Astrocyte (in vitro differentiated cells and primary cell): Measurements from ENCODE around the gene FHIT. TPM values are rescaled to one million over a fixed set of nuclear protein-coding genes. Genes with fewer than 3 reads are reported as not detected.
A peak's percentile ranks its signal among the peaks of the same experiment; 100 is the strongest.

Source experiments
- DNase-seq: peaks from one replicate; pipeline ENCODE4 v3.0.0-alpha.2; 2010; ENCODE audit warnings: low read depth
- FAIRE-seq: peaks from 2 replicates; lab custom pipeline; 2011; peaks lifted over from hg19 to GRCh38; lab: Jason Lieb, UNC
- H2AFZ ChIP-seq: 2 replicates; pipeline ENCODE4 v1.6.0; 2012; ENCODE audit warnings: low read depth, low read length, inconsistent platforms
- H3K27ac ChIP-seq: 2 replicates; pipeline ENCODE4 v1.5.1; 2011; ENCODE audit warnings: low read depth, low read length, inconsistent platforms
- H3K27me3 ChIP-seq: 2 replicates; pipeline ENCODE4 v1.6.0; 2011; ENCODE audit warnings: low read length, inconsistent platforms; ENCODE audit not compliant: insufficient read depth
- H3K36me3 ChIP-seq: 2 replicates; pipeline ENCODE4 v1.5.1; 2011; ENCODE audit warnings: low read length, inconsistent platforms; ENCODE audit not compliant: insufficient read depth
- H3K4me1 ChIP-seq: 2 replicates; pipeline ENCODE4 v1.5.1; 2011; ENCODE audit warnings: low read length, inconsistent platforms; ENCODE audit not compliant: insufficient read depth
- H3K4me2 ChIP-seq: 2 replicates; pipeline ENCODE4 v1.6.0; 2012; ENCODE audit warnings: low read length, inconsistent platforms
- H3K4me3 ChIP-seq: 2 replicates; pipeline ENCODE4 v1.5.1; 2011; ENCODE audit warnings: low read depth, mild to moderate bottlenecking, low read length, inconsistent platforms; ENCODE audit not compliant: insufficient read depth
- H3K79me2 ChIP-seq: 2 replicates; pipeline ENCODE4 v1.6.0; 2012; ENCODE audit warnings: mild to moderate bottlenecking, low read length, inconsistent platforms; ENCODE audit not compliant: insufficient read depth
- H3K9ac ChIP-seq: 2 replicates; pipeline ENCODE4 v1.6.0; 2012; ENCODE audit warnings: mild to moderate bottlenecking, low read length, inconsistent platforms
- H3K9me3 ChIP-seq: 2 replicates; pipeline ENCODE4 v1.5.1; 2012; ENCODE audit warnings: low read depth, mild to moderate bottlenecking, low read length, inconsistent platforms; ENCODE audit not compliant: insufficient read depth
- H4K20me1 ChIP-seq: 2 replicates; pipeline ENCODE4 v1.6.0; 2012; ENCODE audit warnings: low read length, inconsistent platforms; ENCODE audit not compliant: insufficient read depth
- H3K27ac Mint-ChIP-seq: one replicate; pipeline ENCODE4 v1.8.0; 2021; ENCODE audit warnings: mild to moderate bottlenecking, mixed read lengths; ENCODE audit not compliant: unreplicated experiment
- H3K27me3 Mint-ChIP-seq: one replicate; pipeline ENCODE4 v1.8.0; 2021; ENCODE audit warnings: low read depth, mixed read lengths; ENCODE audit not compliant: unreplicated experiment
- H3K36me3 Mint-ChIP-seq: one replicate; pipeline ENCODE4 v1.8.0; 2021; ENCODE audit warnings: low read depth, mixed read lengths; ENCODE audit not compliant: unreplicated experiment
- H3K4me1 Mint-ChIP-seq: one replicate; pipeline ENCODE4 v1.8.0; 2021; ENCODE audit warnings: low read depth, mixed read lengths; ENCODE audit not compliant: unreplicated experiment
- H3K4me3 Mint-ChIP-seq: one replicate; pipeline ENCODE4 v1.8.0; 2021; ENCODE audit warnings: mild to moderate bottlenecking, moderate library complexity, mixed read lengths; ENCODE audit not compliant: unreplicated experiment
- H3K9me3 Mint-ChIP-seq: one replicate; pipeline ENCODE4 v1.8.0; 2021; ENCODE audit warnings: mild to moderate bottlenecking, mixed read lengths; ENCODE audit not compliant: unreplicated experiment
- EZH2 ChIP-seq: IDR thresholded peaks from 2 replicates; pipeline ENCODE4 v1.6.1; 2012; ENCODE audit warnings: mild to moderate bottlenecking, low read length, inconsistent platforms; ENCODE audit not compliant: insufficient read depth
- total RNA-seq: library from RNA; stranded (reverse); gene quantifications from 2 replicates; pipeline ENCODE4 v1.2.1, GENCODE V29; 2021
- TF ChIP-seq, protein P1 (sequence below): IDR thresholded peaks from 2 replicates; pipeline ENCODE4 v1.5.1; 2011; ENCODE audit warnings: low read depth, mild to moderate bottlenecking, inconsistent platforms, low read length, moderate library complexity; ENCODE audit not compliant: insufficient read depth

Gene FHIT
- total RNA-seq, 1 donor from 2014 or later = 6.7 TPM

DNA sequence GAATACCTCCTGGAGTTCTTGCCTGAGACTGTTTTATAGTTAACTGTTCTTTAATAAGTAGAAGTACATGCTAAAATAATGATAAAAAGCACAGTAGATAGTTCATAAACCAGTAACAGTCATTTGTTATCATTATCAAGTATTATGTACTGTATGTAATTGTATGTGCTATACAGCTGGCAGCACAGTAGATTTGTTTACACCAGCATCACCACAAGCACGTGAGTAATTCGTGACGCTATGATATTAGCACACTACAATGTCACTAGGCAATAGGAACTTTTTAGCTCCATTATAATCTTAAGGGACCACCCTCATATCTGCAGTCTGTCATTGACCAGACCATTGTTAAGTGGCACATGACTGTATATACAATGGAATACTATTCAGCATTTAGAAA lies 534.7 kb downstream of the FHIT start:
- Histone ChIP-seq H3K4me2 (no peak overlapping the region), H3K4me1 (no peaks in the 10 kb centered on the region), H3K36me3 (no peaks in the 10 kb centered on the region), H3K9me3 (no peaks in the 10 kb centered on the region), H2AFZ (no peak overlapping the region), H3K27ac (no peak overlapping the region), H4K20me1 (no peaks in the 10 kb centered on the region), H3K9ac (no peak overlapping the region), H3K27me3 (no peaks in the 10 kb centered on the region), H3K4me3 (no peak overlapping the region), H3K79me2 (no peaks in the 10 kb centered on the region)
- DNase-seq (no peak), FAIRE-seq (no peak)
- Mint-ChIP-seq H3K9me3 (peaks cover 5% of the 10 kb centered on the region), H3K36me3 (no peaks in the 10 kb centered on the region), H3K27me3 (no peaks in the 10 kb centered on the region), H3K4me3 (no peak overlapping the region), H3K4me1 (no peaks in the 10 kb centered on the region), H3K27ac (no peak overlapping the region)
- TF ChIP-seq, protein P1, sequence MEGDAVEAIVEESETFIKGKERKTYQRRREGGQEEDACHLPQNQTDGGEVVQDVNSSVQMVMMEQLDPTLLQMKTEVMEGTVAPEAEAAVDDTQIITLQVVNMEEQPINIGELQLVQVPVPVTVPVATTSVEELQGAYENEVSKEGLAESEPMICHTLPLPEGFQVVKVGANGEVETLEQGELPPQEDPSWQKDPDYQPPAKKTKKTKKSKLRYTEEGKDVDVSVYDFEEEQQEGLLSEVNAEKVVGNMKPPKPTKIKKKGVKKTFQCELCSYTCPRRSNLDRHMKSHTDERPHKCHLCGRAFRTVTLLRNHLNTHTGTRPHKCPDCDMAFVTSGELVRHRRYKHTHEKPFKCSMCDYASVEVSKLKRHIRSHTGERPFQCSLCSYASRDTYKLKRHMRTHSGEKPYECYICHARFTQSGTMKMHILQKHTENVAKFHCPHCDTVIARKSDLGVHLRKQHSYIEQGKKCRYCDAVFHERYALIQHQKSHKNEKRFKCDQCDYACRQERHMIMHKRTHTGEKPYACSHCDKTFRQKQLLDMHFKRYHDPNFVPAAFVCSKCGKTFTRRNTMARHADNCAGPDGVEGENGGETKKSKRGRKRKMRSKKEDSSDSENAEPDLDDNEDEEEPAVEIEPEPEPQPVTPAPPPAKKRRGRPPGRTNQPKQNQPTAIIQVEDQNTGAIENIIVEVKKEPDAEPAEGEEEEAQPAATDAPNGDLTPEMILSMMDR = no peak
- no peak for TF ChIP-seq EZH2

DNA sequence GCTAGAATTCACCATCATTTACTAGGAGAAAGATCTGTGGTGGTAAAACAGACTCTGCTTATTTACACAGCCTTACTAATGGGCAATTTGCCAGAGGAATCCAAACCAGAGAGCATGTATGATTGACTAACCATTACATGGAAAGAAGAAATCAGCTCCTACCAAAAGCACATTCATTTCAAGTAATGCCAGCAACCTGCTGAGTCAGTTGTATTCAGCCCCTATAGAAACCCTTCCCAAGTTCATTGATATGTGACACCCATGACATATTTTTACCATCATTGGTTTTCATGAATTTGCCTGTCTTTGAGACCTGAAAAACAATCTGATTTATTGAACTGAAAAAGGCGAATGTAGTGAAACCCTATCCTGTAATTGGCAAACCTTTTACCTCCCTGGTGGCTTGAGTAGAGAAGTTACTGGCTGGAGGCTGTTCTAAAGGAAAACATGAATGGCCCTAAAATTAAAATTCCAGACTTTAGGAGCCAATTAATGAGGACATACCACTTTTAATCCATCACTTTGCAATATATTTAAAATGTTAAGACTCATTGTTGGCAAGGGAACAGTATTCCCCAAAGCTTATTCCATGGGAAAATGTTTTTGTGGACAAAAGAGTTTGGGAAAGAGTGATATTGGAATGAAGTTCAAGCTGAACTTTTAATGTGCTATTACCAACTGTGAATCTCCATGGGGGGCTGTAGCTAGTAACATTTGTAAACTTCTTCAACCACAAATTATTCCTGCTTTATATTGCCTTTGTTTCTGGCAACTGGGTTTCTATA lies 542.9 kb downstream of the FHIT start:
- Histone ChIP-seq H3K9me3 (no peaks in the 10 kb centered on the region), H4K20me1 (no peaks in the 10 kb centered on the region), H2AFZ (no peak overlapping the region), H3K27ac (no peak overlapping the region), H3K9ac (no peak overlapping the region), H3K27me3 (no peaks in the 10 kb centered on the region), H3K4me1 (no peaks in the 10 kb centered on the region), H3K36me3 (no peaks in the 10 kb centered on the region), H3K4me3 (no peak overlapping the region), H3K79me2 (no peaks in the 10 kb centered on the region), H3K4me2 (no peak overlapping the region)
- Mint-ChIP-seq H3K4me1 (peaks cover 13% of the 10 kb centered on the region), H3K9me3 (peaks cover 8% of the 10 kb centered on the region), H3K4me3 (no peak overlapping the region), H3K27ac (no peak overlapping the region), H3K27me3 (no peaks in the 10 kb centered on the region), H3K36me3 (no peaks in the 10 kb centered on the region)
- TF ChIP-seq, protein P1 = no peak
- no peak for TF ChIP-seq EZH2
- DNase-seq (peak; percentile 87), FAIRE-seq (peak; percentile 17)

DNA sequence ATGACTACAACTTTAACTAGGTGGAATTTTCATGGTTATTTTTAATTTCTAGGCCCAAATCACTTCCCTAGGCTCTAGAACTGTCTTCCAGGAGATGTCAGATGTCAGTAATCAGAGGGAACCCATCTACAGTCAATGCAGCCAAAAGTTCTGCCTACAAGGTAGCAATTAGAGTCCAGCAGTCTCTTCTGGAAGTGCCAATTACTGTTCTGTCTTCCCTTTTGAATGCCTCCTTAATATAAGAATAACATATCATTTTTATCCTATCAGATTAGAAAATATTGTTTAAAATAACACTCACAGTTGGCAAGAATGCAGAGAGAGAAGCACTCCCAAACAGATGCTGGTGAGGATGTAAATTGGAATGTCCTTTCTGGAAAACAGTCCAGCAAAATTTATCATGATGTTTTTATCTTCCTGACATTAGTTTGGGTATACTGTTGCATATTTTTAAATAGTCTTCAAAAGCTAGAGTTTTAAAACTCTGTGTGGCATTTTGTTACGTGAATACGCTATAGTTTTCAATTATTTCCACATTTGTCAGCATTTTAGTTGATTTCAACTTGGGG lies 543.7 kb downstream of the FHIT start:
- DNase-seq (peak; percentile 45), FAIRE-seq (peak; percentile 45)
- Mint-ChIP-seq H3K4me1 (peaks cover 13% of the 10 kb centered on the region), H3K27ac (no peak overlapping the region), H3K27me3 (no peaks in the 10 kb centered on the region), H3K36me3 (no peaks in the 10 kb centered on the region), H3K9me3 (peaks cover 6% of the 10 kb centered on the region), H3K4me3 (no peak overlapping the region)
- H3K4me1 ChIP-seq = no peaks in the 10 kb centered on the region
- H3K4me2 ChIP-seq = peak overlapping the region; percentile 26
- H3K9ac ChIP-seq = no peak overlapping the region
- no peak overlapping the region for H2AFZ ChIP-seq
- no peaks in the 10 kb centered on the region for H4K20me1 ChIP-seq
- no peaks in the 10 kb centered on the region for H3K79me2 ChIP-seq
- TF ChIP-seq, protein P1 = no peak
- TF ChIP-seq EZH2 = no peak
- no peak overlapping the region for H3K4me3 ChIP-seq
- no peaks in the 10 kb centered on the region for H3K9me3 ChIP-seq
- no peaks in the 10 kb centered on the region for H3K27me3 ChIP-seq
- no peak overlapping the region for H3K27ac ChIP-seq
- no peaks in the 10 kb centered on the region for H3K36me3 ChIP-seq
